GM18867 (cell line): ENCODE results near the gene PRM2.

Experiments used
- ATAC-seq: cut with Tn5 transposase; IDR thresholded peaks from one replicate; pipeline ENCODE4 v1.9.1; 2021; ENCODE audit warnings: mild to moderate bottlenecking, moderate library complexity; ENCODE audit not compliant: unreplicated experiment

PRM2 gene

DNA sequence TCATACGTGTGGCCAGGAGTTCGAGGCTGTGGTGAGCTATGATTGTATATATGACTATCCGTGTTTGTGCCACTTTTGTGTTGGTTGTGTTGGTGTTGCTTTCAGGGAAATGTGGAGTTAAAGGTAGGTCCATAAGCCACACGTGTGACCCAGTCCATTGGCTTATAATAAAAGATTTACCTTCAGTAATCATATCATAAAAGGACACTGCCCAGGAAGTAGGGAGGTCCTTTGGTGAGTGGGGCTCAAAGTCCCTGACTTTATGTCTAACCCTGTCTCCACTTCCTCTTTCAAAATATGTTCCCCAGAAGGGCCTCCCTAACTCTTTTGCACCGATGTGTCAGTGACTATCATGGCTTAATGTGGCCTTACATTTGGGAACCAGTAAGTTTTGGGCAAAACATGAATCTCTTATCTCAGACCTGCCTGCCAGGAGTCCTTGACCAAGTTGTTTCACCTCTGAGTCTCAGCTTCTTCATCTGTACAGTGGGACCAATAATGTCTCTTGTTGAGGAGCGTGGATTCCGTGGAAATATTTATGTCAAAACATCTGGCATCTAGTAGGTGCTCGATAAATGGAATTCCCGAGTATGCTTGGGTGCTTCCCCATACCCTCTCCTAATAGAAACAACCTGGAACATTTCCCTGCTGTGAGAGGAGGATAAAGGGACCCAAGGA lies 12.0 kb downstream of the PRM2 start:
- ATAC-seq: no peak

- ATAC-seq: no peak
Observed at GRCh38 chr16:11263737-11264136, 12.5 kb downstream of the PRM2 start.

DNA sequence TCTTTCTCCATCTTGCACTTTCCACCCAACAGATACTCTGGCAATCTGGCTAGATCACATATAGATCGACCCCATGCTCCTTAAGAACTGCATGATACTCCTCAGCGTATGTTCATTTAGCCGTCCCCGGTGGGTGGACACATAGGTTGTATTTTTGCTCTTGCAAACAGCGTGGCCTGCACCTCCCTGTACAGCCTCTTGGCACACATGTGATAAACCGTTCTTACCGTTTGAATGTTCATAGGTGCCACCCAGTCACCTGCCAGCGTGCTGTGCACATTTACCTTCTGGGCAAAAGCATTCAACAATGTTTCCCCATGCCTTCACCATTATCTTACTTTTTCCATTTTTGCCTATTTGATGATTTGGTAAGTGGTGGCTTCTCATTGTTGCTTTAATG lies 13.4 kb downstream of the PRM2 start:
- ATAC-seq: no peak

DNA sequence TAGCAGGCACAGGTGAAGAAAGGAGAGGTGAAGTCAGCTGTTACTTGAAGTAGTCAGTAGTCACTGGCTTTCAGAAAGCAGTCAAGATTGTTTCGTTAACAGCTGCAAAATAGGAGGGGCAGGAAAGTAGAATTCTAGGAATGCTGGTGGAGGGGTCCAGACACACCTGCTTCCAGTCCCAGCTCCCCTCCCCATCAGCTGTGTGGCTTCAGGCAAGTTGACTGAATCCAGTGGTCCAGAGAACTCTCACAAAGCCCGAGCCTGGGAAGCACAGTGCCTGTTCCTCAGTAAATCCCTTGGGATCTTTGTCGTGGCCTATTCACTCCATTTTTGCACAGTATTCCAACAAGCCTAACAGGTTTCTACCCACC lies 15.7 kb downstream of the PRM2 start:
- ATAC-seq: no peak

GRCh38 chr16:11259655-11260595 lies 16.4 kb downstream of the PRM2 start:
- ATAC-seq: no peak

- ATAC-seq: no peak
Observed at GRCh38 chr16:11258553-11259492, 17.5 kb downstream of the PRM2 start.

DNA sequence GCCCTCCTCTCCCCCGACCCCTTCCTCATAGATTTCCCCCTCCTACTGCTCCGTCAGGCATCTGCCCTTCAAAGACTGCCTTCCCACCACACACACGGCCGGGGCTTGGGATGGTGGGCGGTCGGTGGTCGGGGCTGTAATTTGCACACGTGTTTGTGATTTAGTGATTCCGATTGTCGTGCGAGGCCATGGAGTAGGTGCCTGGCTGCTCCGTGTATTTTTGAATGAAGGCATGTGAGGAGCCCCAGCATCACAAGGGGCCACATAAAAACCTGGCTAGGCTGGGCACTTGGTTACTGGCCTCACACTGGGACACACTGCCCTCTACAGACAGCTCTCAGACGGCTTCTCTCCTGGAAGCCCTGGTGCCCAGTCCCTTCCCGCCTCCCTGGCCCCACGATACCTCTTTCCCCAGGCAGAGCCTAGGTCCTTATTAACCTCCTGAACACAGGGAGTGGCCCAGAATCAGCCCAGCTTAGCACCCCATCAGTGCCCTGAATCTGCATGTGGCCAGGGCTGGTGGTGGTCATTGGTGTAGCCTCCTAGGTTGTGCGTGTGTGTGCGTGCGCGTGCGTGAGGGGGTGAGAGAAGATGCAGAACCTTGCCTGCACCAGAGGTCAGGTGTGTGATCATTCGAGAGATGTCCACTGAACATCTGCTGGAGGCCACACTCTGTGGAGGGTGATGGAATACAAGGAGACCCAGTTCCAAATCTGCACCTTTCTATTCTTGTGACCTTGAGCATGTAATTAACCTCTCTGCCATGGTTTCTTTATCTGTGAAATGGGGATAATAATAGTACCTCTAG lies 18.9 kb downstream of the PRM2 start:
- ATAC-seq: no peak

GRCh38 chr16:11256661-11257130 lies 19.6 kb downstream of the PRM2 start:
- ATAC-seq: no peak

DNA sequence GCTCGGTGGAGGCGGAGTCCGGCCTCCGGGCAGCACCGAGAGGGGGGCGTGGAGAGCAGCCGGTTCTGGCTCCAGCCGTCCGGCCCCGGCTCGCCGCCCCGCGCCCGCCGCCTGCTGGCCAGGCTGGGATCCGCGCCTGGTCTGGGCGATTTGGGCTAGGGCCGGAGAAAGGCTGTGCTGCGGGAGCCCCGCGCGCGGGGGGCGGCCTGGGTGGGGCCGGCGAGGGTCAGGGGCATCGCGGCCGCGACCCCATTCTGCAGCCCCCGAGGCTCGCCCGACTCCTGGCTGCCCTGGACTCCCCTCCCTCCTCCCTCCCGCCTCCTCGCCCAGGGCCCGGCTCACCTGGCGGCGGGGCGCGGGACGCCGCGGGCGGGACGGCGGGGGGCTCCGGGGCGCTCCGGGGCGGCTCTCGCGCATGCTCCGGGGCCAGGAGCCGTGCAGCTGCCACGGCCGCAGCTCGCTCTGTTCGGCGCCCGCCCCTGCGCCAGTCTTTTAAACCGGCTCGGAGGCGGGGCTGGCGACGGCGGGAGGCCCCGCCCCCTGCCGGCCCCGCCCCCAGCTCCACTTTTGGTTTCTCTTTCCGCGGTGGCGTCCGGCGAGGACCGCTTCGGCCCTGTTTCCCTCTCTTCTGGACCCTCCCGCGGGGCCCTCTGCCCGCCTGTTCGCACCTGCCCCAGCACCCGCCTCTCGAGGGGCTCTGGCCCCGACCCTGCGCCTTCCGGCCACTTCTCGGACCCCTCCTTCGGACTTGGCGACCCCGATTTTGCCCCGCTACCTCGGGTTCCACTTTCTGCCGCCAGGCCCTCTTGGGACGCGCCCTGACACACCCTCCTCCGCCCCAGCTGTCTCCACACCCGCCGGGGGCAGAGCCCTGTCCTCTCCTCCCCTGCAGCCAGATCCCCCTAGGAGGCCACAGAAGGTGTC lies 20.3 kb downstream of the PRM2 start, which contains the start of gene SOCS1:
SOCS1 (minus strand) TSS at position 468 of the 924 bp plus-strand sequence. CDS start 726 bp downstream, outside the sequence.
- ATAC-seq: peak; percentile 59

GRCh38 chr16:11254913-11255736 lies 21.2 kb downstream of the PRM2 start:
- peak; percentile 5 for ATAC-seq

DNA sequence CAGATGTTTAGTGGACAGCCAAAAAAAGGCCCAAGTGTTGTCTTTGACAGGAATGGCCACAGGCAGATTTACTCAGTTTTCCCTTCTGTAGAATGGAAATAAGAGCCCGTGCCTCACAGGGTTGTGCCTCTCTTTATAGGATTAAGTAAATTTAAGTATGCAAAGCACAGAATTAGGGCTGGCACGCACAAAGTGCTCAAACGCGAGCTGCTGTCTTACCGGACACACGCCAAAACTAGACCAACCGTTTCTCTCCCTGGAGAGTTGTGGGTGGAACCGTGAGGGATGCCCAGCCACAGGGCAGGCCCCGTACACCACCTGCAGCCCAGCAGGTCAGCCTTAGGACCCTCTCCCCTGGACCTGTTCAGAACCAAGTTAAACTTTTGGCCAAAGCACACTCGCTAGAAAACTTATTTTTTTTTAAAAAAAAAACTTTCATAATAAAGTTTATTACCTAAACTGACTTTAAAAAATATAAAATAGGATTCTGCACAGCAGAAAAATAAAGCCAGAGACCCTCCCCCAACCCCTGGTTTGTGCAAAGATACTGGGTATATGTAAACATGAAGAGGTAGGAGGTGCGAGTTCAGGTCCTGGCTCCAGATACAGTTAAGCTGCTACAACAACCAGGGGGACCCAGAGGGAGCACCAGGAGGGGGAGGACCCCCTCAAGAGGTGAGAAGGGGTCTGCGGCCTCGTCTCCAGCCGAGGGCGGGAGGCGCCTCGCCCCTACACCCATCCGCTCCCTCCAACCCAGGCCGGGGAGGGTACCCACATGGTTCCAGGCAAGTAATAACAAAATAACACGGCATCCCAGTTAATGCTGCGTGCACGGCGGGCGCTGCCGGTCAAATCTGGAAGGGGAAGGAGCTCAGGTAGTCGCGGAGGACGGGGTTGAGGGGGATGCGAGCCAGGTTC lies 22.0 kb downstream of the PRM2 start:
- no peak for ATAC-seq

DNA sequence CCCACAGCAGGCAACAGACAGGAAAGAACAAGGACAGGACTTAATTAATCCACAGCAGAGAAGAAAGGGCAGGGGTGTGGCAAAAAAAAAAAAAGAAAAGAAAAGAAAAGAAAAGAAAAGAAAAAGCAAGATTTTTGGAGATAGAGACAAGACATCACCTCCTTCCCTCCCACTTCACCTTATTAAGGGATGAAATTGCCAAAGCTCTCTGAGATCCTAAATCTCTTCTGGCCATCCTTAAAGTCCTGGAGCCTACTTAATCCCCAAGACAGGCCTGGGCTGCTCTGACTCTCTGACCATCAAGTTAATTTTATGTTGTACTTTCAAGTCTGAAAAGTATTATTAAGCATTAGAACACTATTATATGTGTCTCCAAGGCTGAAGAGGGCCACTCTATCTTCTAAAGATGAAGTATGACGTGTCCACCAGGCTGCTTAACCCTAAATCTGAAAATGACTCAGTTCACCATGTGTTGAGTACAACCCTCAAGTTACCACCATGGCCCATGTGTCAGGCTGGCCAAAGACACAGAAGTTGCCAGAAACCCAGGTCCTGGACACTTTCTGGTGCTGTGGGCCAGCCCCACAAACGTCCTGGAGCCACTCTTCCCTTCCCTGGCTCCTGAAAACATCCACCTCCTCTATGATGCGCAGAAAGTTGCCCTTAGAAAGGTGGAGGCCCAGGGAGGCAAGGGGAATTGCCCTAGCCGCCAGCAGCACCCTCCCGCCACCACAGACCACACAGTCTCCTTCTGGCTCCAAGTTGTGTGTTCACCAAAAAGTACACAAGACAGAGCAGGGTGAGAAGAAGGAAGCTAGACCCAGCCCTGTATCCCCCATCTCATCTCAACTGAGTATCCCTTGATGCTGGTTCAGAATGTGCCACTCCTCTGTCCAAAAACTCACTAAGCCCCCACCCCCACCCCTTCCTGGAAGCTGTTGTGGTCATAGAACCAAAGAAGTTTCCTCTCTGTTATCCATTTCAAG lies 23.0 kb downstream of the PRM2 start:
- ATAC-seq: no peak

- no peak for ATAC-seq
Observed at GRCh38 chr16:11252482-11252931, 23.8 kb downstream of the PRM2 start.

DNA sequence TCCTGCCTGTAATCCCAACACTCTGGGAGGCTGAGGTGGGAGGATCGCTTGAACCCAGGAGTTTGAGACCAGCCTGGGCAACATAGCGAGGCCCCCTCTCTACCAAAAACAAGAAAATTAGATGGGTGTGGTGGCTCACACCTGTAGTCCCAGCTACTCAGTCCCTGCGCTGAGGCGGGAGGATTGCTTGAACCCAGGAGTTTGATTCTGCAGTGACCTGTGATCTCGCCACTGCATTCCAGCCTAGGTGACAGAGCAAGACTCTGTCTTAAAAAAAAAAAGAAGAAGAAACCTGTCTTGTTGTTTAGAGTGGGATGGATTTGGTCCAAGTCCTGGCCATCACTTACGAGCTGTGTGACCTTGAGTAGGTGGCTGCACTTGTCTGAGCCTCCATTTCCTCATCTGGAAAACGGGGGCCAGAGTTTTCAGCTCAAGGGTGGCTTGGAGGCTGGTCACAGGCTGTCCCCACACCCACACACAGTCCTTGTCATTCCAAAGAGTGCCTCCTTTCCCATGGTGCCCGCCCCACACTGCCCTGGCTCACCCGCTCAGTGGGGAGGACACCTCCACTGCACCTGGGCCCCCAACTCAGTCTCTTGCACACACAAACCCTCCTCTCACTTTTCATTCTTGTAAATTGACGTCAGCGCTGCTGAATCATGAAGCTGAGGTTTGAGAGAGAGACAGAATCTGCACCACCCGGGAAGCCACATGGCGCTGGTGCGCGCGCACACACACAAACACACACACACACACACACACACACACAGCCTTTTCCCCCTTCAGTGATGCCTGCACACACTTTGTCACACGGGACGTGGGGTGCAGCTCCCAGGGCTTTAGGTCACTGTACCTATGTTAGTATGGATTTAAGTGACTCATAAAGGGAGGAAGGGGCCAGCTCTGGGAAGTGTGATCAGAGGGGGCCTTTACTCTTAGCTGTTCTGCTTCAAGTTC lies 24.5 kb downstream of the PRM2 start:
- no peak for ATAC-seq
